Activated B cell treated with CpG ODN at 0.5 μM for 24 hours (primary cell): ENCODE measurements around the gene AIMP1. TPM values are rescaled to one million over a fixed set of nuclear protein-coding genes. Genes with fewer than 3 reads are reported as not detected.

Experiments
- ATAC-seq: fragments of 200-7000 bp; cut with Tn5 transposase; one replicate; pipeline ENCODE4 v1.10.0; 2021; ENCODE audit warnings: low read depth, mild to moderate bottlenecking, moderate library complexity
- CTCF ChIA-PET: fragments of 350-600 bp; sonication (Branson Sonifier 250); formaldehyde crosslinking; loops from one replicate; lab custom pipeline; 2021; ENCODE audit warnings: antibody characterized with exemption; lab: Charles Lee
- POLR2A ChIA-PET: fragments of 350-600 bp; sonication (Branson Sonifier 250); formaldehyde crosslinking; loops from one replicate; lab custom pipeline; 2021; ENCODE audit warnings: antibody characterized with exemption; lab: Charles Lee
- DNase-seq: peaks from one replicate; pipeline ENCODE4 v3.0.0; 2022
- H3K27ac Mint-ChIP-seq: one replicate; pipeline ENCODE4 v1.8.0; 2020; ENCODE audit warnings: mixed read lengths
- H3K27me3 Mint-ChIP-seq: one replicate; pipeline ENCODE4 v1.8.0; 2021; ENCODE audit warnings: mixed read lengths
- H3K36me3 Mint-ChIP-seq: one replicate; pipeline ENCODE4 v1.8.0; 2021; ENCODE audit warnings: low read depth, mixed read lengths
- H3K4me1 Mint-ChIP-seq: one replicate; pipeline ENCODE4 v1.8.0; 2021; ENCODE audit warnings: mixed read lengths
- H3K4me3 Mint-ChIP-seq: one replicate; pipeline ENCODE4 v1.8.0; 2020; ENCODE audit warnings: mild to moderate bottlenecking, mixed read lengths
- H3K9me3 Mint-ChIP-seq: one replicate; pipeline ENCODE4 v1.8.0; 2020; ENCODE audit warnings: mixed read lengths
- CTCF ChIP-seq: fragments of 200-600 bp; IDR thresholded peaks from one replicate; pipeline ENCODE4 v1.8.0; 2022; ENCODE audit warnings: antibody characterized with exemption, mild to moderate bottlenecking
- intact Hi-C: fragments of 100-400 bp; cut with micrococcal nuclease; formaldehyde crosslinking; loops from one replicate; pipeline ENCODE4 v1.15.1; 2024
- total RNA-seq: library from RNA; stranded (reverse); gene quantifications from 2 replicates; pipeline ENCODE4 v1.2.3, GENCODE V29; 2022

The AIMP1 gene
- total RNA-seq, 1 donor from 2014 or later, result 53.5 TPM

- no peak for TF ChIP-seq CTCF
- Mint-ChIP-seq H3K4me3 (no peak overlapping the region), H3K4me1 (no peaks in the 10 kb centered on the region), H3K27ac (no peak overlapping the region), H3K9me3 (no peaks in the 10 kb centered on the region), H3K36me3 (peaks cover 57% of the 10 kb centered on the region), H3K27me3 (no peaks in the 10 kb centered on the region)
- POLR2A ChIA-PET, result interaction anchor here (1.5 kb wide), 1 partner anchor 14 kb away, joined by 5 read pairs; the partner anchor contains the start of gene TBCK
- ATAC-seq (no peak), DNase-seq (no peak)
- CTCF ChIA-PET, result no interaction called here
- intact Hi-C loops, result no loop called here
Observed at GRCh38 chr4:106302062-106302438, 14.3 kb upstream of the AIMP1 start.

GRCh38 chr4:106303548-106304281 is 12.6 kb upstream of the AIMP1 start:
- Mint-ChIP-seq H3K36me3 (peaks cover 51% of the 10 kb centered on the region), H3K4me3 (no peak overlapping the region), H3K27me3 (no peaks in the 10 kb centered on the region), H3K9me3 (no peaks in the 10 kb centered on the region), H3K4me1 (no peaks in the 10 kb centered on the region), H3K27ac (no peak overlapping the region)
- ATAC-seq (no peak), DNase-seq (no peak)
- ChIA-PET CTCF (no interaction called here), POLR2A (interaction anchor here (1.5 kb wide), 1 partner anchor 12 kb away, joined by 5 read pairs; the partner anchor contains the start of gene TBCK)
- no peak for TF ChIP-seq CTCF
- intact Hi-C loops, result no loop called here

GRCh38 chr4:106304632-106305031 is 11.7 kb upstream of the AIMP1 start:
- TF ChIP-seq CTCF, result no peak
- CTCF ChIA-PET, result no interaction called here
- Mint-ChIP-seq H3K27ac (no peak overlapping the region), H3K4me1 (no peaks in the 10 kb centered on the region), H3K9me3 (no peaks in the 10 kb centered on the region), H3K4me3 (no peak overlapping the region), H3K27me3 (no peaks in the 10 kb centered on the region), H3K36me3 (peaks cover 49% of the 10 kb centered on the region)
- intact Hi-C loops, result no loop called here
- POLR2A ChIA-PET, result no interaction called here
- ATAC-seq (no peak), DNase-seq (no peak)

- TF ChIP-seq CTCF, result no peak
- Mint-ChIP-seq H3K4me3 (no peak overlapping the region), H3K36me3 (peaks cover 43% of the 10 kb centered on the region), H3K27me3 (no peaks in the 10 kb centered on the region), H3K4me1 (peaks cover 3% of the 10 kb centered on the region), H3K27ac (no peak overlapping the region), H3K9me3 (no peaks in the 10 kb centered on the region)
- intact Hi-C loops, result no loop called here
- ChIA-PET CTCF (no interaction called here), POLR2A (no interaction called here)
- no peak for DNase-seq
- ATAC-seq, result no peak
Observed at GRCh38 chr4:106305435-106306055, 10.8 kb upstream of the AIMP1 start.

GRCh38 chr4:106306561-106306960 is 9.8 kb upstream of the AIMP1 start:
- Mint-ChIP-seq H3K4me3 (no peak overlapping the region), H3K36me3 (peaks cover 39% of the 10 kb centered on the region), H3K9me3 (no peaks in the 10 kb centered on the region), H3K4me1 (peaks cover 4% of the 10 kb centered on the region), H3K27ac (no peak overlapping the region), H3K27me3 (no peaks in the 10 kb centered on the region)
- ChIA-PET CTCF (no interaction called here), POLR2A (no interaction called here)
- intact Hi-C loops, result no loop called here
- no peak for ATAC-seq
- no peak for DNase-seq
- no peak for TF ChIP-seq CTCF
